ENCODE measurements around the gene TAF3. TPM values are rescaled to one million over a fixed set of nuclear protein-coding genes. Genes with fewer than 3 reads are reported as not detected.
A peak's percentile ranks its signal among the peaks of the same experiment; 100 is the strongest.

The TAF3 gene
- total RNA-seq, 1 experiment from 2014 or later: 5.5 TPM

DNA sequence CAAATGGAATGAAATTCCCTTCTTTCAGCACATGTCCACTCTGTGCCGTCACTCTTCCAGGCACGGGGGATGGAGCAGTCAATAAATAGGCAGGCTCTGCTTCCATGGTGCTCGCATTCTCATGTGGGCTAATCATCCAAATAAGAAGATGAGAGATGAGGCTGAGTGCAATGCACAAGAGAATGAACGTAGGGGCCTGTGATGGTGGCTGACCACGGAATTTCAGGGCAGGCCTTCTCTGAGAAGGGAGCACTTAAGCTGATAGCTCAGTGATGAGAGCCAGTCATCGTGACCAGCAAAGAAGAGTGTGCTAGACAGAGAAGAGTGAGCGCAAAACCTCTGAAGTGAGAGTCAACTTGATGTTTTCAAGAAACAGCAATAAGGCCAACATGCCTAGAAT lies 47.9 kb downstream of the TAF3 start:
- ATAC-seq (no peak), DNase-seq (ENCODE audit: low read depth, low spot score) (no peak)
- in situ Hi-C loops (cut with HindIII; ENCODE audit: low pct_unique_long_range_greater_than_20kb, low sequenced_read_pairs): no loop called here
- intact Hi-C loops (cut with micrococcal nuclease; ENCODE audit: unreplicated experiment): no loop called here
- POLR2A ChIA-PET: no interaction called here
- no peaks in the 10 kb centered on the region for H3K36me3 ChIP-seq (ENCODE audit: control insufficient read depth, insufficient read depth, low read length)
- CTCF ChIA-PET: no interaction called here
- no peak overlapping the region for H3K4me3 ChIP-seq (ENCODE audit: low read depth in 2 of 2, low read length in 2 of 2)
- no peaks in the 10 kb centered on the region for H3K4me1 ChIP-seq (ENCODE audit: control insufficient read depth, insufficient read depth, low read length)
- peaks cover 10% of the 10 kb centered on the region; the same call in 1 of the 2 replicates for H3K9me3 ChIP-seq (ENCODE audit: control insufficient read depth, insufficient read depth, low read depth, low read length)
- BruUV-seq (replicated peaks): no TSS peak
- TF ChIP-seq TCF7L2 (IDR thresholded peaks at IDR 0.05; ENCODE audit: low read depth, low read length) (no peak), SIN3A (IDR thresholded peaks at IDR 0.05; ENCODE audit: borderline replicate concordance, insufficient read depth, low read depth, low read length) (no peak), POLR2AphosphoS5 (IDR thresholded peaks at IDR 0.05; ENCODE audit: low read depth, low read length) (no peak)
- TF ChIP-seq, protein P1, sequence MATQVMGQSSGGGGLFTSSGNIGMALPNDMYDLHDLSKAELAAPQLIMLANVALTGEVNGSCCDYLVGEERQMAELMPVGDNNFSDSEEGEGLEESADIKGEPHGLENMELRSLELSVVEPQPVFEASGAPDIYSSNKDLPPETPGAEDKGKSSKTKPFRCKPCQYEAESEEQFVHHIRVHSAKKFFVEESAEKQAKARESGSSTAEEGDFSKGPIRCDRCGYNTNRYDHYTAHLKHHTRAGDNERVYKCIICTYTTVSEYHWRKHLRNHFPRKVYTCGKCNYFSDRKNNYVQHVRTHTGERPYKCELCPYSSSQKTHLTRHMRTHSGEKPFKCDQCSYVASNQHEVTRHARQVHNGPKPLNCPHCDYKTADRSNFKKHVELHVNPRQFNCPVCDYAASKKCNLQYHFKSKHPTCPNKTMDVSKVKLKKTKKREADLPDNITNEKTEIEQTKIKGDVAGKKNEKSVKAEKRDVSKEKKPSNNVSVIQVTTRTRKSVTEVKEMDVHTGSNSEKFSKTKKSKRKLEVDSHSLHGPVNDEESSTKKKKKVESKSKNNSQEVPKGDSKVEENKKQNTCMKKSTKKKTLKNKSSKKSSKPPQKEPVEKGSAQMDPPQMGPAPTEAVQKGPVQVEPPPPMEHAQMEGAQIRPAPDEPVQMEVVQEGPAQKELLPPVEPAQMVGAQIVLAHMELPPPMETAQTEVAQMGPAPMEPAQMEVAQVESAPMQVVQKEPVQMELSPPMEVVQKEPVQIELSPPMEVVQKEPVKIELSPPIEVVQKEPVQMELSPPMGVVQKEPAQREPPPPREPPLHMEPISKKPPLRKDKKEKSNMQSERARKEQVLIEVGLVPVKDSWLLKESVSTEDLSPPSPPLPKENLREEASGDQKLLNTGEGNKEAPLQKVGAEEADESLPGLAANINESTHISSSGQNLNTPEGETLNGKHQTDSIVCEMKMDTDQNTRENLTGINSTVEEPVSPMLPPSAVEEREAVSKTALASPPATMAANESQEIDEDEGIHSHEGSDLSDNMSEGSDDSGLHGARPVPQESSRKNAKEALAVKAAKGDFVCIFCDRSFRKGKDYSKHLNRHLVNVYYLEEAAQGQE (IDR thresholded peaks at IDR 0.05; ENCODE audit: insufficient read depth in 1 of 2, low read depth in 2 of 2, low read length in 1 of 2): no peak
- TF ChIP-seq, protein P2, sequence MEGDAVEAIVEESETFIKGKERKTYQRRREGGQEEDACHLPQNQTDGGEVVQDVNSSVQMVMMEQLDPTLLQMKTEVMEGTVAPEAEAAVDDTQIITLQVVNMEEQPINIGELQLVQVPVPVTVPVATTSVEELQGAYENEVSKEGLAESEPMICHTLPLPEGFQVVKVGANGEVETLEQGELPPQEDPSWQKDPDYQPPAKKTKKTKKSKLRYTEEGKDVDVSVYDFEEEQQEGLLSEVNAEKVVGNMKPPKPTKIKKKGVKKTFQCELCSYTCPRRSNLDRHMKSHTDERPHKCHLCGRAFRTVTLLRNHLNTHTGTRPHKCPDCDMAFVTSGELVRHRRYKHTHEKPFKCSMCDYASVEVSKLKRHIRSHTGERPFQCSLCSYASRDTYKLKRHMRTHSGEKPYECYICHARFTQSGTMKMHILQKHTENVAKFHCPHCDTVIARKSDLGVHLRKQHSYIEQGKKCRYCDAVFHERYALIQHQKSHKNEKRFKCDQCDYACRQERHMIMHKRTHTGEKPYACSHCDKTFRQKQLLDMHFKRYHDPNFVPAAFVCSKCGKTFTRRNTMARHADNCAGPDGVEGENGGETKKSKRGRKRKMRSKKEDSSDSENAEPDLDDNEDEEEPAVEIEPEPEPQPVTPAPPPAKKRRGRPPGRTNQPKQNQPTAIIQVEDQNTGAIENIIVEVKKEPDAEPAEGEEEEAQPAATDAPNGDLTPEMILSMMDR (IDR thresholded peaks at IDR 0.05): no peak
- H3K27ac ChIP-seq (ENCODE audit: low read length): no peak overlapping the region
- no peaks in the 10 kb centered on the region for H3K27me3 ChIP-seq (ENCODE audit: control insufficient read depth, insufficient read depth, low read length)

DNA sequence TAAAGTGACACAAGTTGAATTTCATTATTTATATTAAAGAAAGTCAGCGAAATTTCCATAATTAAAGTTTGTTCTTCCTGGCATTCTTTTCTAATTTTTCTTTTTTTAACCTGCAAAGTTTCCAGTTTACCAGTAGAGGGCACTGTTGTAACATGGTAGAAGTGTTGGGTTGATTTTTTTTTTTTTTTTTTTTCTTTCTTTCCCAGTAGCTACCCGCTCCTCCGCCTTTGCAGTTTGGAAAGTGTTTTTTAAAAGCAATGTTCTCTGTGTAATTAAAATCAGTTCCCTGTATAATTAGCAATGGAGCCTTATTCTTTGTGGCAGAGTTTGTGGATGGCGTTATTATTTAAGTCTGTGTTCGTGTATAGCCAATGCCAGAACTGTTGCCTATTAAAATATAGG lies 53.7 kb downstream of the TAF3 start:
- ATAC-seq: no peak
- Histone ChIP-seq H3K36me3 (ENCODE audit: control insufficient read depth, insufficient read depth, low read length) (no peaks in the 10 kb centered on the region), H3K4me3 (ENCODE audit: low read depth in 2 of 2, low read length in 2 of 2) (peak overlapping the region; percentile 33 to 56), H3K27me3 (ENCODE audit: control insufficient read depth, insufficient read depth, low read length) (no peaks in the 10 kb centered on the region), H3K27ac (ENCODE audit: low read length) (peak overlapping the region; percentile 34; the same call in 1 of the 2 replicates), H3K9me3 (ENCODE audit: control insufficient read depth, insufficient read depth, low read depth, low read length) (no peaks in the 10 kb centered on the region), H3K4me1 (ENCODE audit: control insufficient read depth, insufficient read depth, low read length) (no peaks in the 10 kb centered on the region)
- ChIA-PET CTCF (interaction anchor here (0.5 to 0.8 kb wide), 6 partner anchors 322 to 1353 kb away, joined by 3 to 8 read pairs (median 4); no protein-coding TSS in a partner anchor), POLR2A (no interaction called here)
- BruUV-seq (replicated peaks): no TSS peak
- TF ChIP-seq, protein P2 (IDR thresholded peaks at IDR 0.05): peak; percentile 71; the same call in 1 of the 2 replicates
- TF ChIP-seq SIN3A (IDR thresholded peaks at IDR 0.05; ENCODE audit: borderline replicate concordance, insufficient read depth, low read depth, low read length) (no peak), POLR2AphosphoS5 (IDR thresholded peaks at IDR 0.05; ENCODE audit: low read depth, low read length) (no peak)
- TF ChIP-seq, protein P1 (IDR thresholded peaks at IDR 0.05; ENCODE audit: insufficient read depth in 1 of 2, low read depth in 2 of 2, low read length in 1 of 2): no peak
- in situ Hi-C loops (cut with HindIII; ENCODE audit: low pct_unique_long_range_greater_than_20kb, low sequenced_read_pairs): no loop called here
- DNase-seq (ENCODE audit: low read depth, low spot score): no peak
- intact Hi-C loops (cut with micrococcal nuclease; ENCODE audit: unreplicated experiment): loop anchor here (2.0 to 10.0 kb wide), 4 partner anchors 179 to 1430 kb away; no protein-coding TSS in a partner anchor

Data from Panc1 (cell line).